ENCODE data around the gene AQP9.
"Not testable (repeated sequence)": the region's sequence is repeated elsewhere in the genome, so short reads cannot be mapped to it uniquely, and the experiment has no call there.

Gene AQP9

DNA sequence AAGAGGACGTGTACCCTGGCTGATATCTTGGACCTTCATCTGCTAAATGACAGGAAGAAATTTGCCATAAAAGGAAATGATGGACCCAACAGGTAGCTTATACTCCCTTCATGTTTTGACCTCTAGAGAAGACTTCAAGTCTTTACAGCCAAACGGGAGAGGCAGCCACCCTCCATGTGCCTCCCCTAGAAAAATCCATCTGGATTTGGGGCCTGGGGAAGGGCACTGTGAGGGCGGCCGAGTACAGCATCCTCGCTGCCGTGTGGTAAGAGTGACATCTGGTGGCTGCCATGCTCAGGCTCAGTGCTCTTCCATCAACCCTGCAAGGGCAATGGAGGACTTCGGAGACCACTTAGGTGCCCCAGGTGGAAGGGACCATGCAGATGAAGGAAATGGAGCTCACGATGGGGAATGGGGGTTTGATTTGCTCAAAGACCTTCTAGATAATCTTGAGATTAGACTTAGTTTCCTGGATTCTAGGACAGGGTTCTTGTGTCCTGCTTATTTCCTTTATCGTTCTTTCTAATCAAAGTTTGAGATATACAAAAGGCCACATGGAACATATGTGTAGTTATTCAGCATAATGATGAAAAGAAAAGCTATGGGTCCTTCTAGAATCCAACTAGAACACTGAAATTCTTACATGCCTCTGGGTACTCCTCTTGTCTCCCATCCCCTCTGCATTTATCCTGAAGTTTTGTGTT is 44.4 kb downstream of the AQP9 start:
- peak; percentile 64 for DNase-seq

DNA sequence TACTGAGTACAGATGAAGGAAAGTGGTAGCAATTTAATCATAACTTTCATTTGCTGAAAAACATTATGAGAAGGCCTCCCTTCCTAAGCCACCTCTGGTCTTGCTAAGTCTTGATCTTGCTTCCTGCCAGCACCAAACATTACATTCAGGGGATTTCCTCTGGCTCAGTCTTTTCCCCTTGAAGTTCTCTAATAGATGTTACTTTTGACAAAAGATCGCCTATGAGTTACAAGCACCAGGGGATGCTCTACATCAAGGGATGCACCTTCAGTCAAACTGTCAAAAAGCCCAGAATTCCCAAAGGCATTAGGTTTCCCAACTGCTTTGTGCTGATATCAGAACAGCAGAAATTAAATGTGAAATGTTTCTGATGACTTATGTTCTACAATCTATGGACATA is 47.3 kb downstream of the AQP9 start:
- no peak for DNase-seq

DNA sequence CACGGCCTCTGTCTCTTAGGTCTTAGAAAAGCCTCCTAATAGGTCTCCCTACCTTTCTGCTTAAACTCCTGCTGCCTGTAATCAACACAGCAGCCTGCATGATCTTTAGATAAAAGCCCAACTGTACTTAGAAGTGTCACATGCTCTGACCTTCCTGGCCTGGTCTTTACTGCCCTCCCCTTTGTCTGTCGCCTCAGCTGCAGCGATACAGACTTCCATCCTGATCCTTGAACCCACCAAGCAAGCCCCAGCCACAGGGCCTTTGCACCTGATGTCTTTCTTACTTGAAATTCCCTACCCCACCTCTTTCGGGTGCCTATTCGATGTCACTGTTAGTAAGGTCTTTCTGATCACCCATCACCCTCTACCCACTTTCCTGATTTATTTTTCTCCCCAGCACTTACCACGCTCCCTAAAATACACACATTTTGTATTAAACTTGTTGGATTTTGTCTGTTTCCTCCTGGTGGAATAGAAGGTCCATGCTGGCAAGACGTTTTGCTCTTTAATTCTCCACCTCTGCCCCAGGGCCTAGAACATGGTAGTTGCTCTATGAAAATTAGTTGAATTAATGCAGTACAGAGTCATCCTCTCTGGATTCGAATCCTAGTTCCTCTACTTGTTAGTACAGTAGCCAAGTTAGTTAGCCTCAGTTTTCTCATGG is 51.1 kb downstream of the AQP9 start:
- DNase-seq, result no peak

DNA sequence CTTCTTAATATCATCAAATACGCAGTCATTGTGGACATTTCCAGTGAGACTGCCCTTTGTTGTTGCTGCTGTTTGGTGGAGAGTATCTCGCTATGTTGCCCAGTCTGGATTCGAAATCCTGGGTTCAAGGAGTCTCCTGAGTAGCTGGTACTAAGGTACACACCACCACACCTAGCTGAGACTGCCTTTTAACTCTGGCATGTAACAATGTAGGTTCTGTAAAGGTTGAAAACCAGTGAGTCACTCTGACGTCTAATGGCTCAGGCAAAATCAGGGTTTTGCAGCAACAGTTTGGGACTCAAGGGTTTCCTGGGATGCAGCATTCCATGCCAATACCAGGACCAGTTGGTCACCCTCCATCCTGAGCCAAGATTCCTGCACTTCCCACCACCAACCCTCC is 52.2 kb downstream of the AQP9 start:
- DNase-seq, result no peak

DNA sequence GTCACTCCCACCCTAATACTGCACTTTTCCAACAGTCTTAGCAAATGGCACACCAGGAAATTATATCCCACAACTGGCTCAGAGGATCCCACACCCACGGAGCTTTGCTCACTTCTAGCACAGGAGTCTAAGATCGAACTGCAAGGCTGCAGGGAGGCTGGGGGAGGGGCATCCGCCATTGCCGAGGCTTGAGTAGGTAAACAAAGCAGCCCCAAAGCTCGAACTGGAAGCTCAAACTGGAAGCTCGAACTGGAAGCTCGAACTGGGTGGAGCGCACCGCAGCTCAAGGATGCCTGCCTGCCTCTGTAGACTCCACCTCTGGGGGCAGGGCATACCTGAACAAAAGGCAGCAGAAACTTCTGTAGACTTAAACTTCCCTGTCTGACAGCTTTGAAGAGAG is 55.5 kb downstream of the AQP9 start:
- DNase-seq, result not testable (repeated sequence)

DNA sequence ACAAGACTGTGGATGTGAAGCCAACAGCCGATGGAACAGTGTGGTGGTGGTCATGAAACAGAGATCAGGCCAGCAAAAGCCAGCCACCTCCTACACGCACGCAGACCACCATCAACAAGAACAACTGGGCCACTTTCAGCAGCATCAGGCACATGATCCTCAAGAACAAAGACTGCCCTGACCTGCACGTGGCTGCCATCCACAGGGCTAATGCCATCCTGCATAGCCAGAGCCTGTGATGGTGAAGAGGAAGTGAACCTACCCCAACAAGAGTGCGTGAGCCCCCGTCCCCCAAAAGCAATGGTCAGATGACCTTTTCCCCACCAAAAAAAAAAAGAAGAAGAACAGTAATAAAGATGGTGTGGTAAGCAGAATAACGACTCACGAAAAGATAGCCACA is 62.6 kb downstream of the AQP9 start:
- no peak for DNase-seq

DNA sequence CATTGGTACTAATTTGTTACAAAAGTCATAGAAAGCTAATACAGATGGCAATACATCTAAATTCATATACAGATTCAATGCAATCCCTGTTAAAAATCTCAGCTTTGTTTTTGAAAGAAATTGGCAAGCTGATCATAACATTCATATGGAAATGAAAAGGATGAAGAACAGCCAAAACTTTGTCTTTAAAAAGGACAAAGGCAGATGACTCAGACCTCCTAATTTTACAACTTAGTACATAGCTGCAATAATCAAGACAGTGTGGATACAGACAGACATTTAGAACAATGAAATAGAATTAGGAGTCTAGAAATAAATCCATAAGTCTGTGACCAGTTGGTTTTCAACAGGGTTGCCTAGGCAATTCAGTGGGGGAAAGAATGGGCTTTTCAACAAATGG is 63.3 kb downstream of the AQP9 start:
- DNase-seq, result no peak

DNA sequence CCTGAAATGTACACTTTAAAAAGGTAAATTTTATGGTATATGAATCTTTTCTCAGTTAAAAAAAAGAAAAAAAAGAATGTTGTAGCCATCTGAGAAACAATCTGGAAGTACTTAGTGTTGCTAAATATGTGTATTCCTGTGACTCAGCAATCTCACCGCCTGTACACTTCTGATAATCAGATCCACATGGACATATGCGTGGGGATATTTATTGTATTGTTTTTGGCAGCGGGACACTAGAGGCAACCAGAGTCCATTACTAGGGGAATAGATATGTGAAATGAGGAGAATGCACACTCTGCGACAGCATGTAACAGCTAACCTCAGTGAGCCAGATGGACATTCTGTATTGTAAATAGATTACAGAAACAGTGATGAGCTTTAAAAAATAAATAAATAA is 65.4 kb downstream of the AQP9 start:
- DNase-seq, result no peak

DNA sequence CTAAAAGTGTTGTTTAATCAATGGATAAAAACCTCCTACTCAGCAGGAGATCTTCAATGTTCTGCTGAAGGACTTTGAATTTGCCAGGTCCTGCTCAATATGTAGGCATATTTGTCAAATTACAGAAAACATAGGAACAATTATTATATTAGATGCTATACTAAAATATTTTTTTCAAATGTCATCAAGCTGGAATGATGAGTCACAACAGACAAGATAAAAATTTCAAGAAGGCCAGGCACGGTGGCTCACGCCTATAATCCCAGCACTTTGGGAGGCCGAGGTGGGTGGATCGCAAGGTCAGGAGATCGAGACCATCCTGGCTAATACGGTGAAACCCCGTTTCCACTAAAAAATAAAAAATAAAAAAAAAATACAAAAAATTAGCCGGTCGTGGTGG is 68.0 kb downstream of the AQP9 start:
- no peak for DNase-seq

DNA sequence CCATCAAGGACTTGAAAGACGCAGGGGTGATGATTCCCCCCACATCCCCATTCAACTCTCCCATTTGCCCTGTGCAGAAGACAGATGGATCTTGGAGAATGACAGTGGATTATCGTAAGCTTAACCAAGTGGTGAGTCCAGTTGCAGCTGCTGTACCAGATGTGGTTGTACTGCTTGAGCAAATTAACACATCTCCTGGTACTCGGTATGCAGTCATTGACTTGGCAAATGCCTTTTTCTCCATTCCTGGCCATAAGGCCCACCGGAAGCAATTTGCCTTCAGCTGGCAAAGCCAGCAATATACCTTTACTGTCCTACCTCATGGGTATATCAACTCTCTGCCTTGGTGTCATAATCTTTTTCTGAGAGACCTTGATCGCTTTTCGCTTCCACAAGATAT is 70.0 kb downstream of the AQP9 start:
- not testable (repeated sequence) for DNase-seq

DNA sequence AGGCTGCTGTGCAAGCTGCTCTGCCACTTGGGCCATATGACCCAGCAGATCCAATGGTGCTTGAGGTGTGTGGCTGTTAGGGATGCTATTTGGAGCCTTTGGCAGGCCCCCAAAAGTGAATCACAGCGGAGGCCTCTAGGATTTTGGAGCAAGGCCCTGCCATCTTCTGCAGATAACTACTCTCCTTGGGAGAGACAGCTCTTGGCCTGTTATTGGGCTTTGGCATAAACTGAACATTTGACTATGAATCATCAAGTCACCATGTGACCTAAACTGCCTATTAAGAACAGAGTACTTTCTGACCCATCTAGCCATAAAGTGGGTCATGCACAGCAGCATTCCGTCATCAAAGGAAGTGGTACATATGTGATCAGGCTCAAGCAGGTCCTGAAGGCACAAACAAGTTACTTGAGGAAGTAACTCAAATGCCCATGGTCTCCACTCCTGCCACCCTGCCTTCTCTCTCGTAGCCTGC is 70.9 kb downstream of the AQP9 start:
- DNase-seq, result not testable (repeated sequence)

DNA sequence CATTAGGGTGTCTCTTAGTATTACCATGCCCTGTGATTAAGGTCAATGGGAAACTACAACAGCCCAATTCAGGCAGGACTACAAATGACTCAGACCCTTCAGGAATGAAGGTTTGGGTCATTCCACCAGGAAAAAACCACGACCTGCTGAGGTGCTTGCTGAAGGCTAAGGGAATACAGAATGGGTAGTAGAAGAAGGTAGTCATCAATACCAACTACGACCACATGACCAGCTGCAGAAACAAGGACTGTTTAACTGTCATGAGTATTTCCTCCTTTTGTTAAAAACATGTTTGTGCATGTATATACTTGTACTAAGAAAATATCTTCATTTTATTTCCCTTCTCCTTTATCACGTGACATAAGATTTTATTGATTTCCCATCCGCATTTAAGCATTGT is 71.8 kb downstream of the AQP9 start:
- DNase-seq, result not testable (repeated sequence)

DNA sequence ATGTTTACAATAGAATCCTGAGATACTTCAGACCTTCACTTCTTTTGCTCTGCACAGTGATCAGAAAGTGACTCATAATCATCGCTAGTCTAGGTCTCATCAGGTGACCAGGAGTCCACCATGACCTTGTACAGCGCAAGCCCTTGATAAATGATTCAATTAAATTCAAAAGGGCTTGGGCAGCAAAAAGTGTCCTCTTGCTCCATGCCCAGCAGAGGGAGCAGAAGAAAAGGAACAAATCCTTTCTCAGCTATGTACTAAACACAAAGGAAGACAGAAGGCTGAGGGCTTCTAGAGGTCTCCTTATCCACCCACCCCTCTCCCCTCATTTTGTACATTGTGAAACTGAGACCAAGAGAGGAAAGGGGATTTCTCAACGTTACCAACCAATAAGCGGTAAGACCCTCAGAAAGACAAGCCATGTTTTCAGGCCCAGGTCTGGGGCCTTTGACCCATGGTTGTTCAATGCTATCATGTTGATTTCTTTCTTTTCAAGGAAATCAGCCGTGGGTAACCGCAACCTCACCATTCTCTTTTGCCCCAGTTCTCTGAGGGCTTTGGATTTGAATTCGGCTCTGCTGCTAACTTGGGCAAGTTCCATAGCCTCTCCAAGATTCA is 74.8 kb downstream of the AQP9 start:
- no peak for DNase-seq

DNA sequence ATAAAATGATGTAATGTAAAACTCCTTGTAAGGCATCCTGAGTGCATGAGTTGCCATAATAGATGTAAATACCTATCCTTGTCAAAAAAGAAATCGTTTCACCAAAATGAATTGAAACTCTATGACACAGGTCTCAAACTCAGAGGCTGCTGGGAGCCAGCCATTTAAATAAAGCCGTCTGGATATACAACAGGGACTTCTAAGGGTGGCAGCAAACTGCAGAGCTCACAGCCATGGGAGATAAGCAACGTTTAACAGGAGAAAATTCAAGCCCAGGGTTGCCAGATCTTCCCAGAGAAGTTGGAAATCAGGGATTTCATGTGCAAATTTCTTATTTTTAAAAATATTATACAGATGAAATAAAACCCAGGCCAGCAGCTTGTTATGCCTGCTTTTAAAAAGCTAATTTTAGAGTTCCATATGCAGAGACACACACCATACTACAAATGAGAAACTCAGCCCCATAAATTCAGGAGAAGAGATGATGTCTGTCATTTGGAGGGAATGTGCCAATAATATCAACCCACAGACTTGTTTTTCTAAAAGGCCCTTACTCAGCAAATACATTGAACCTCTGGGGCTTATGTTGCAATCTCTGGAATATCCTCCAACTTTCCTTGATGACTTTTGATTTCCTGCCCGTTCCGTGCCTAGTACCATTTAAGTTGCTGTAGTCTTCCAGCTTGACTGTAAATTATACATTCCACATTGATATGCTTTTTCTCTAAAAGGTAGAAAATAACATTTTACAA is 75.6 kb downstream of the AQP9 start:
- no peak for DNase-seq

DNA sequence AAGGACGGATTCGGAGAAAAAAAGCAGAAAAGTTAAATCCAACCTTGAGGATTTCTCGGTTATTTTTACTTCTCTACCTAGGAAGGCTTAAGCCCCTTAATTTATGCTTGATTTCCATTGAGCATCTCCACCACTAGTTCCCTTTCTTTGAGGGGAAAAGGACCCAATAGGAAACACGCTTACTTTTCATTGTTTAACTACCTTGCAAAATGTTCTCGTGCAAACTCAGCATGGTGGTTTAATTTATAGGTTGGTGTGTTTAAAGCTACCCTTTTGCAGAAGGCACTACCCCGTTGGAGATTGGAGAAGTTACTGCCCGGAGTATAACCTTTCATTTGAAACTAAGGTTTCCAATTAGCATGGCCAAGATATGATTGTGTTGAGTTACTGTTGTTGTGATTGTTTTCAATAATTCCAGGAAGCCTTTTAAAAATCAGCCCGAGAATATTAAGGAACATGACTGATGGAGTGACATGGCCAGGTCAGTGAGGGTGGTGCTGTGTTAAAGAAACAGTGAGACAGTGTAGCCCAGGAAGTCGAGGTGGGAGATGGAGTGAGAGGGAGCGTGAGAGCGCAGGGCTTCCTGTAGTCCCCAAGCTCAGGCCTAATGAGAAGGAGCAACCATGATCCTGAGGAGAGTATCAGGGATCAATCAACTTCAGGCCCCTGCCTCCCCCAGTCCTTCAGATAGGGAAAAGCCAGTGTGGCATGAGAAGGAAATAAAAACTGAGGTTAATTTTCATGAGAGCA is 76.6 kb downstream of the AQP9 start:
- DNase-seq, result no peak

DNA sequence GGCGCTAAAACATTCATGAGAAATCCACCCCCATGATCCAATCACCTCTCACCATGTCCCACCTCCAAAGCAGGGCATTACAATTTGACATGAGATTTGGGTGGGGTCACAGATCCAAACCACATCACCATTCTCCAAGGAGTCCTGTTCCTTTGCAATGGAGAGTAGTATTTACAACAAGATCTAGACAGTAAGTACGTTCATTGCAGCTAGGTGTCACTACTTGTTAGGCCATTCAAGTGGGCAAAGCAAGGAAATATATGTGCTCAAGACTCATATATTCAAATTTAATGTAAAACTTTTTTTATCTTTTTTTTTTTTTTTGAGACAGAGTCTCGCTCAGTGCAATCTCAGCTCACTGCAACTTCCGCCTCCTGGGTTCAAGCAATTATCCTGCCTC is 79.3 kb downstream of the AQP9 start:
- DNase-seq, result no peak

DNA sequence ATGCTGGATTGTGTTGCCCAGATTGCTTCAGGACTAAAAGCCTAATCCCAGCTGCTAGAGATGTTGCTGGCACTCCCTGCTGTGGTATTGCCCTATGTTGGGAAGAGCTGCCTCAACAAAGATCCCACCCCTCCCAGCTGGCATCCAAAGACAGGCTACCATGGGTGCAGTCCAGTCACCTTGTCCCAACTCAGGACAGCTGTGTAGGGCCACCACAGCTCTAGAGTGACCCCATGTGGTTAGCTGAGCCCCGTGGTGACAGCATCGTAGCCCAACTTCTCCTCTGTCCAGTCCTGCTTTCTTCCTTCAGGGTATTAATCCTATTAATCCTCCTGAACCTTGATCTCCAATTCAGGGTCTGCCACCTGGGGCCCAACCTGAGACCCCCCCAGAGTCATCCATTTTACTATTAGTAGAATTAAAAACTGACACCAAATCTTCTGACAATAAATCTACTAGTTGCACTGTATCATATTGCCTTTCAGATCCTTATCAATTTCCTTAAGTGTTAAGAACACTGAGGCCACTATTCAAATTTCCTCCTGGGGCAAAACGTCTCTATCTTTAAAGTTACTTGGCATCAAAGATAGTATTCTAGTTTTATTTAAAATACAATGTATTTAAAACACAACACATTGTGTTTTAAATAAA is 83.5 kb downstream of the AQP9 start:
- no peak for DNase-seq

DNA sequence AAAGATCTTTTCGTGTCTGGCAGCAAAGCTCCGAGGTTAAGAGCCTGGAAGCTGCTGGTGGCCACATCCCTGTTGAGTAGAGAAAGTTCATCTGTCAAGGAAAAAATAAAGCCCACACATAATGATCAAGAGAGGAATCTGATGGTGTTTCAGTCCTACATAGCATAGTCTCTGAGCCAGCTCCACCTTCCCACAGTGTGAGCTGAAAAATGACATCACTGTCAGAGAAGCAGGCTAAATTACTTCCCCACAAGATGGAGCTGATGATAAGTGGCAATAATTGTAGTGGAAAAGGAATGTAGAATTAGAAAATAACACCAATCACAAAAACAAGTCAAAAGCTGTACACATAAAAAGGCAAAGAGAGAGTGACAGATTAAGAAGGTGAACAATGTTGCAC is 84.5 kb downstream of the AQP9 start:
- DNase-seq, result no peak

DNA sequence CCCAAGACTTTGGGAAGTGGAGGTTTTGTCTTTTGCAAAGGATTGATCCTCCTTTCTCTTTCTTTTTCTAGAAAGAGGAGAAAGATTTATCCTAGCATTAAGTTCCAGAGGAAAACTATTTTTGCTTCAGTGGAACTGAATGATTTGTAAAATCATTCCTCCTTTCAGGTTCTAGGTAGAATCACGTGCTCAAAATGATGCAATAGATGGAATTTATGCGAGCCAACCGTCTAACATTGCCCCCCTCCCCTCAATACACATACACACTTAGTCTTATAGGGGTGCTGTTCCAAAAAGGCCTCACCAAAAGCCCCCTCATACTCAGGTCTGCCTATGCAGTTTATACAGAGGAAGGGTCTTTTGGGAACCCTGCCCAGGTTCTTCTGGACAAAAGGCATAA is 85.3 kb downstream of the AQP9 start:
- DNase-seq, result no peak

DNA sequence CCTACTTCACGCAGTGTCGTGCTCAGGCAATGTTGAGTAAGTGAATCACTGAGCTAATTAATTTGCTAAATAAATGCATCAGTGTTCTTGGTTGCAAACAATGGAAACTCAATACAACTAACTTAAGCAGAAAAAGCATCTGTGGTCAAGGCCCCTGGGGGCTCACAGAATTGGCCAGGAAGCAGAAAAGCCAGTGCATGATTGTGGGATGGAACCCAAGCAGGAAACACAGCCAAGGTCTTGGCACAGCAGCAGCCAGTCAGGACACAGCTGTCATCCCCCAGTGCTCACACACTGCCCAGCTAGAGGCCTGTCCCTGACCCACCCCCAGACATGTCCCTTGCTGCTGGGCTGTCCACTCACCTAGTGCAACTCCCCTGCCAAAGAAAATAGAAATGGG is 85.9 kb downstream of the AQP9 start:
- DNase-seq, result no peak

DNA sequence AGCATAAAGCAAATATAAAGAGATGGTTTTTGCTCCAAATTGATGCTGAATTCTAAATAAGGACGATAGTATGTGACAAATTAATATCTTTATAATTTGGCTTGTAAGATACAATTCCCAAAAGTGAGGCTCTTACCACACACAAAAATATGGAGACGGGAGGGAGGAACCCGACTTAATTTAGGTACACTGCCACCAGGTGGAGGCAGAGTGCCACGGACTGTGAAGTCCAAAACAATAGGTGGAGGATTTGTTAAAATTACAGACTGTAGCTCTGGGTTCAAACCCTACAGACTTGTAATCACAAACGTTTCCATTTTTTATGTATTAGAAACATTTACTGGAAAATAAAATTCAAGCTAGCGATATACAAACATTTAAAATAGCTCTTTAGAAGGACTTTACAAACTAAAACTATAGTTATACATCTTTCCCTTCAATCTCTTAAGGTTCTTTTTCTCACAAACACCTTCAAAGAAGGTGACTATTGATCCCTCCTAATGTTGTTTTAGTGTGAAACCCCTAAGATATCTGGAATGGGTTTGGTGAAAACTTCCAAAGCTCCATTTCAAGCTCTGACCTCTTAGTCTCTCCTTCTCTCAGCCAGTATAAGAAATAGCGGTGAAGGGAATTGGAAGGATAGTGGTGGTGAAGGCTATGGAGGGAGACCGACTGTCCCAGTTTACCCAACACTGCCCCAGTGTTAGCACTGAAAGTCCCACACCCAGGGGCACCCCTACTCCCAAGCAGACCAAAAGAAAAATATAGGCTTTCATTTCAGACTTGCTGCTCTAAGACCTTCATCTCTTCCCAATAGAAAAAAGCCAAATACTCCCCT is 89.7 kb downstream of the AQP9 start:
- DNase-seq, result peak; percentile 82
